Thyroid gland (tissue), 4 donors: ENCODE measurements around the gene RAD51.

ENCODE experiments used
- CTCF ChIP-seq, 6 experiments: fragments of 200-600 bp in 3 of 6; fragments of 450-650 bp in 3 of 6; sonication (generic) in 3 of 6; IDR thresholded peaks; one replicate each; pipeline ENCODE4 v1.5.1; 2016 to 2019; ENCODE audit warnings: antibody characterized with exemption in 6 of 6, mild to moderate bottlenecking in 2 of 6, inconsistent platforms in 1 of 6, moderate library complexity in 1 of 6
- POLR2A ChIP-seq, 2 donors: fragments of 450-650 bp; IDR thresholded peaks; one replicate each; pipeline ENCODE4 v1.6.1; 2017; ENCODE audit warnings: antibody characterized with exemption in 2 of 2, mild to moderate bottlenecking in 2 of 2, moderate library complexity in 1 of 2

GRCh38 chr15:40771242-40771641 is 76.3 kb downstream of the RAD51 start:
- TF ChIP-seq POLR2A (IDR thresholded peaks at IDR 0.05) (no peak), CTCF (IDR thresholded peaks at IDR 0.05) (no peak)
